Caco-2 (cell line): ENCODE data around the gene MEF2B. TPM values are rescaled to one million over a fixed set of nuclear protein-coding genes. Genes with fewer than 3 reads are reported as not detected.
"Not testable (repeated sequence)": the region's sequence is repeated elsewhere in the genome, so short reads cannot be mapped to it uniquely, and the experiment has no call there.

Experiments
- BruUV-seq: library from RNA; stranded (reverse); fragments of 400-500 nt; replicated peaks from 2 replicates; lab custom pipeline; 2021; lab: Mats Ljungman, UMichigan
- CTCF ChIA-PET: fragments of 300-600 bp; sonication (Branson Sonifier 250); formaldehyde crosslinking; loops from one replicate; lab custom pipeline; 2022; ENCODE audit warnings: antibody characterized with exemption; lab: Charles Lee
- POLR2A ChIA-PET: fragments of 300-600 bp; sonication (Branson Sonifier 250); formaldehyde crosslinking; loops from one replicate; lab custom pipeline; 2022; ENCODE audit warnings: antibody characterized with exemption; lab: Charles Lee
- DNase-seq, 2 experiments: peaks; one replicate each; pipeline versions ENCODE4 v3.0.0 to v3.0.0-alpha.2; 2020 to 2022
- H3K27me3 ChIP-seq: replicated peaks from 2 replicates; pipeline ENCODE4 v1.6.0; 2011; ENCODE audit warnings: low read length; ENCODE audit not compliant: control insufficient read depth, insufficient read depth
- H3K36me3 ChIP-seq: 2 replicates; pipeline ENCODE4 v1.5.1; 2011; ENCODE audit warnings: low read length; ENCODE audit not compliant: control insufficient read depth, insufficient read depth
- H3K4me1 ChIP-seq: fragments of 250-450 bp; sonication (Bioruptor Pico); 2 replicates; pipeline ENCODE4 v1.5.1; 2020; ENCODE audit warnings: mild to moderate bottlenecking
- H3K4me3 ChIP-seq: 2 replicates; pipeline ENCODE4 v1.5.1; 2011; ENCODE audit warnings: low read depth, mild to moderate bottlenecking, control low read depth, low read length
- H3K9me3 ChIP-seq: fragments of 250-450 bp; sonication (Bioruptor Pico); 2 replicates; pipeline ENCODE4 v1.5.1; 2020; ENCODE audit warnings: mild to moderate bottlenecking, moderate library complexity
- H3K27ac Mint-ChIP-seq: one replicate; pipeline ENCODE4 v1.8.0; 2022; ENCODE audit warnings: mixed read lengths; ENCODE audit not compliant: unreplicated experiment
- H3K27me3 Mint-ChIP-seq: one replicate; pipeline ENCODE4 v1.8.0; 2022; ENCODE audit warnings: mixed read lengths; ENCODE audit not compliant: insufficient read depth, unreplicated experiment
- H3K36me3 Mint-ChIP-seq: one replicate; pipeline ENCODE4 v1.8.0; 2022; ENCODE audit warnings: mild to moderate bottlenecking, mixed read lengths; ENCODE audit not compliant: insufficient read depth, unreplicated experiment
- H3K4me1 Mint-ChIP-seq: one replicate; pipeline ENCODE4 v1.8.0; 2022; ENCODE audit warnings: low read depth, mixed read lengths; ENCODE audit not compliant: unreplicated experiment
- H3K4me3 Mint-ChIP-seq: one replicate; pipeline ENCODE4 v1.8.0; 2022; ENCODE audit warnings: mild to moderate bottlenecking, moderate library complexity, mixed read lengths; ENCODE audit not compliant: unreplicated experiment
- H3K9me3 Mint-ChIP-seq: one replicate; pipeline ENCODE4 v1.8.0; 2022; ENCODE audit warnings: mixed read lengths; ENCODE audit not compliant: unreplicated experiment
- CTCF ChIP-seq, 2 experiments: fragments of 200-600 bp in 1 of 2; IDR thresholded peaks; 1 replicate in 1 of 2; 2 replicates in 1 of 2; pipeline versions ENCODE4 v1.5.1 to v1.8.0; 2011 to 2022; ENCODE audit warnings: antibody characterized with exemption in 1 of 2, control low read depth in 1 of 2, inconsistent platforms in 1 of 2, low read depth in 1 of 2, low read length in 1 of 2, mild to moderate bottlenecking in 1 of 2, moderate library complexity in 1 of 2; ENCODE audit not compliant: insufficient read depth in 1 of 2, severe bottlenecking in 1 of 2, unreplicated experiment in 1 of 2
- intact Hi-C: fragments of 100-400 bp; cut with micrococcal nuclease; formaldehyde crosslinking; loops from one replicate; pipeline ENCODE4 v1.10.0; 2022; ENCODE audit not compliant: unreplicated experiment
- total RNA-seq: library from RNA; stranded (reverse); gene quantifications from 2 replicates; pipeline ENCODE4 v1.2.3, GENCODE V29; 2022

MEF2B gene
- total RNA-seq, 1 experiment from 2014 or later, result 0.82 TPM

- no peak for TF ChIP-seq CTCF (IDR thresholded peaks at IDR 0.05; ENCODE audit: insufficient read depth in 1 of 2, low read depth in 1 of 2, low read length in 1 of 2, severe bottlenecking in 1 of 2, unreplicated experiment in 1 of 2)
- H3K9me3 ChIP-seq, result no peaks in the 10 kb centered on the region
- POLR2A ChIA-PET, result no interaction called here
- H3K9me3 Mint-ChIP-seq, result no peaks in the 10 kb centered on the region
- intact Hi-C loops, result no loop called here
- H3K27me3 ChIP-seq, result no peaks in the 10 kb centered on the region
- H3K4me3 Mint-ChIP-seq, result no peak overlapping the region
- no peaks in the 10 kb centered on the region for H3K36me3 ChIP-seq
- H3K4me3 ChIP-seq, result no peak overlapping the region
- H3K36me3 Mint-ChIP-seq, result peaks cover 6% of the 10 kb centered on the region
- H3K4me1 ChIP-seq, result peaks cover 11% of the 10 kb centered on the region
- no peak for DNase-seq
- no TSS peak for BruUV-seq
- H3K27ac Mint-ChIP-seq, result no peak overlapping the region
- H3K27me3 Mint-ChIP-seq, result no peaks in the 10 kb centered on the region
- no peaks in the 10 kb centered on the region for H3K4me1 Mint-ChIP-seq
- CTCF ChIA-PET, result interaction anchor here (0.6 kb wide), 1 partner anchor 278 kb away, joined by 3 read pairs; the partner anchor contains the start of gene UPF1
Measured at GRCh38 chr19:19109601-19110000, 60.5 kb downstream of the MEF2B start.

- Mint-ChIP-seq H3K4me1 (no peaks in the 10 kb centered on the region), H3K4me3 (no peak overlapping the region), H3K27ac (no peak overlapping the region), H3K27me3 (no peaks in the 10 kb centered on the region), H3K36me3 (peaks cover 6% of the 10 kb centered on the region), H3K9me3 (no peaks in the 10 kb centered on the region)
- no peaks in the 10 kb centered on the region for H3K36me3 ChIP-seq
- H3K4me3 ChIP-seq, result no peak overlapping the region
- no peak for DNase-seq
- peaks cover 16% of the 10 kb centered on the region for H3K4me1 ChIP-seq
- no peak for TF ChIP-seq CTCF (IDR thresholded peaks at IDR 0.05; ENCODE audit: insufficient read depth in 1 of 2, low read depth in 1 of 2, low read length in 1 of 2, severe bottlenecking in 1 of 2, unreplicated experiment in 1 of 2)
- H3K9me3 ChIP-seq, result no peaks in the 10 kb centered on the region
- CTCF ChIA-PET, result interaction anchor here (0.6 kb wide), 1 partner anchor 12 kb away, joined by 4 read pairs; no protein-coding TSS in a partner anchor
- no peaks in the 10 kb centered on the region for H3K27me3 ChIP-seq
- intact Hi-C loops, result no loop called here
- no TSS peak for BruUV-seq
- POLR2A ChIA-PET, result no interaction called here
Measured at GRCh38 chr19:19107654-19108053, 62.4 kb downstream of the MEF2B start.

GRCh38 chr19:19106938-19107337 lies 63.1 kb downstream of the MEF2B start:
- H3K9me3 ChIP-seq, DNase-seq, H3K36me3 Mint-ChIP-seq, H3K9me3 Mint-ChIP-seq, intact Hi-C loops, H3K27ac Mint-ChIP-seq, BruUV-seq, H3K4me1 Mint-ChIP-seq, H3K27me3 ChIP-seq, H3K27me3 Mint-ChIP-seq, H3K36me3 ChIP-seq, H3K4me3 ChIP-seq, POLR2A ChIA-PET, H3K4me3 Mint-ChIP-seq: not testable (repeated sequence)
- peaks cover 16% of the 10 kb centered on the region for H3K4me1 ChIP-seq
- CTCF ChIA-PET, result interaction anchor here (0.7 kb wide), 1 partner anchor 44 kb away, joined by 3 read pairs; no protein-coding TSS in a partner anchor
